KMS-11 (cell line): ENCODE data around the gene MFAP3L.

Experiments
- H2AFZ ChIP-seq: fragments of 200-600 bp; sonication (generic); 2 replicates; pipeline ENCODE4 v1.6.1; 2016; ENCODE audit warnings: antibody characterized with exemption, mixed run types, low read depth
- H3K27ac ChIP-seq: fragments of 200-600 bp; sonication (generic); 2 replicates; pipeline ENCODE4 v1.6.1; 2016; ENCODE audit warnings: mild to moderate bottlenecking, mixed run types
- H3K27me3 ChIP-seq: fragments of 200-600 bp; sonication (generic); 2 replicates; pipeline ENCODE4 v1.6.1; 2017; ENCODE audit warnings: mild to moderate bottlenecking, low read depth, mixed run types, moderate library complexity; ENCODE audit not compliant: insufficient read depth
- H3K36me3 ChIP-seq: fragments of 200-600 bp; sonication (generic); 2 replicates; pipeline ENCODE4 v1.6.1; 2017; ENCODE audit warnings: mild to moderate bottlenecking, mixed run types; ENCODE audit not compliant: insufficient read depth
- H3K4me1 ChIP-seq: fragments of 200-600 bp; sonication (generic); 2 replicates; pipeline ENCODE4 v1.6.1; 2016; ENCODE audit warnings: mild to moderate bottlenecking, low read depth, mixed run types; ENCODE audit not compliant: poor library complexity, severe bottlenecking
- H3K4me2 ChIP-seq: fragments of 200-600 bp; sonication (generic); 2 replicates; pipeline ENCODE4 v1.7.0; 2016; ENCODE audit warnings: mild to moderate bottlenecking, mixed run types
- H3K4me3 ChIP-seq: fragments of 200-600 bp; sonication (generic); IDR thresholded peaks from 2 replicates; pipeline ENCODE4 v1.6.1; 2017; ENCODE audit warnings: low read depth, low read length, mixed read lengths; ENCODE audit not compliant: insufficient read depth
- H3K79me2 ChIP-seq: fragments of 200-600 bp; sonication (generic); 2 replicates; pipeline ENCODE4 v1.6.1; 2016; ENCODE audit warnings: low read depth, mixed run types; ENCODE audit not compliant: insufficient read depth
- H3K9ac ChIP-seq: fragments of 200-600 bp; sonication (generic); 2 replicates; pipeline ENCODE4 v1.6.1; 2016; ENCODE audit warnings: mild to moderate bottlenecking, mixed run types
- H4K20me1 ChIP-seq: fragments of 200-600 bp; sonication (generic); 2 replicates; pipeline ENCODE4 v1.6.1; 2016; ENCODE audit warnings: mild to moderate bottlenecking, mixed run types; ENCODE audit not compliant: insufficient read depth
- CTCF ChIP-seq: fragments of 200-600 bp; sonication (generic); conservative IDR thresholded peaks from 2 replicates; pipeline ENCODE4 v1.6.1; 2017; ENCODE audit warnings: low read depth, mild to moderate bottlenecking, antibody characterized with exemption, low read length, moderate library complexity, mixed read lengths

The MFAP3L gene

DNA sequence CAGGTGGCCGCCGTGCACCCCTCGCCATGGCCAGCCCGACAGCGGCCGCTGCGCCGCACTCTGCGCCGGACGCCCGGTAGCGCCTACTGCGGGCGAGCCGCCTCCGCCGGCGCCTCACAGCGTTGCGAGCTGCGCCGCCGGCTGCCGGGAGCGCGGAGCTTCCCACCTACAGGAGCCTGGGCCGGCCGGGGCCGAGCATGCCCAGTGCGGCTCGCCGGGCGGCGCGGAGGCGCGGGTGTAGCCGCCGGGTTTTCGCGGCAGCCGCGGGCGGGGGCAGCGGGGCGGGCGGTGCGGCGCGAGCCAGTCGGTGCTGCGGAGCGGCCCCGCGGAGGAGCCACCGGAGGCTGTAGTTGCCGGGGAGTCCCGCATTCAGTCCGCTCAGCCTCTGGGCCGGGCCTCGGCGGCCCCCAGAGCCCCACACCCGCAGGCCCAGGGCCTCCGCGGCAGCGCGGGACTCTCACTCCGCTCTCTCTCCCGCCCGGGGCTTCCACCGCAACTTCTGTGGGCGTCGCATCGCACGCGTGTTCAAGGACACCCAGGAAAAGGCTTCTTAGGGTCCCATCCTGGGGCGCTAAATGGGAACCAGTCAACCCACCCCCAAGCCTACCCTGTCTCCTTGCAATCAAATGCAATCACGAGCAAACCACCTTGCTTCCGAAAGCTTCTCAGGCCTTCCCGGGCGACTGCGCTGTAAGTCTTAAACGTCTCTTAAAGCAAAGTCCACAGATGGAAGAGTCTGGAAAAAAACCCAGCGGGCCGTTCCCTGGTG, at the start of gene MFAP3L:
Gene MFAP3L (minus strand): TSS at position 143 of the 769 bp plus-strand sequence. CDS start 20,518 bp downstream, outside the sequence.
- H3K9ac ChIP-seq = peak within 1 kb of the TSS; percentile 97
- TF ChIP-seq CTCF = no peak
- no peaks in the 10 kb centered on the region for H3K36me3 ChIP-seq
- H4K20me1 ChIP-seq = no peaks in the 10 kb centered on the region
- H3K27ac ChIP-seq = peak within 1 kb of the TSS; percentile 98
- 0 out of 2 replicates have a peak, but pooled peaks cover 8% of the 10 kb centered on the region for H3K79me2 ChIP-seq
- H3K4me3 ChIP-seq = no peak within 1 kb of the TSS
- peaks cover 19% of the 10 kb centered on the region for H3K4me1 ChIP-seq
- H3K27me3 ChIP-seq = no peaks in the 10 kb centered on the region
- peak within 1 kb of the TSS; percentile 85 for H2AFZ ChIP-seq
- H3K4me2 ChIP-seq = peak within 1 kb of the TSS; percentile 72

GRCh38 chr4:170071196-170071595, 45.0 kb upstream of the MFAP3L start:
- Histone ChIP-seq H3K4me3 (no peak overlapping the region), H3K4me2 (no peak overlapping the region), H3K79me2 (no peaks in the 10 kb centered on the region), H3K4me1 (no peaks in the 10 kb centered on the region), H3K27me3 (no peaks in the 10 kb centered on the region), H3K9ac (no peak overlapping the region), H2AFZ (no peak overlapping the region), H4K20me1 (no peaks in the 10 kb centered on the region), H3K36me3 (no peaks in the 10 kb centered on the region), H3K27ac (no peak overlapping the region)
- TF ChIP-seq CTCF = no peak

DNA sequence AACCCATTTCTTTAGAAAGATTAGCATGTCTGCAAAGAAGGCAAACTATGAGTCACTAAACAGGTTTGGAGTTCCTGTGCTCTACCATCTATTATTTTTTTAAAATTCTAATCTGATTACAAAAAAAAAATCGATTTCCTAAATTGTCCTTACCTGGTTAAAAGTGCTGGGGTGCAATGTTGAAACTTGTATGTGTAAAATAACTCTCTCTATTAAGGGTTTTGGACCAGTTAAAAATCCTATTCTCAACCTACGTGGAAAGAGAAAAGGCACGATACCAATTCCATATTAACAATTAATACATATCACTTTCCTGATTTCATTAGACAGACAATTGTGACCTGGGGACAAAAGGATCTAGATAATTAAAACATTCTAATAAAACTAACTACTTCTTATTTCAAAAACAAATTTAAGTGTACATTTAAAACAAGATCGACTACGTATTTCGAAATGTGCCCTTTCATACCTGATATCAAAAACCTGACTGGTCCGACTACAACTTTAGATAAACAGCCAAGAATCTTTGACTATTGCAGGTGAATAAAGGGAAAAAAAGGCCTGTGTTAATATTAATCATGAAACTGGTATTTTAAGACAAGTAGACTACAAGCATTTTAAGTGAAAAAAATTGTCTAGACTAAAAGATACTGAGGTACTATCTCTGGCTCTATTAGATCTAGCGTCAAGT, 42.4 kb upstream of the MFAP3L start:
- TF ChIP-seq CTCF = no peak
- no peaks in the 10 kb centered on the region for H3K27me3 ChIP-seq
- H3K79me2 ChIP-seq = no peaks in the 10 kb centered on the region
- H4K20me1 ChIP-seq = no peaks in the 10 kb centered on the region
- H3K9ac ChIP-seq = no peak overlapping the region
- H3K4me2 ChIP-seq = no peak overlapping the region
- no peaks in the 10 kb centered on the region for H3K4me1 ChIP-seq
- no peak overlapping the region for H3K27ac ChIP-seq
- H2AFZ ChIP-seq = no peak overlapping the region
- no peak overlapping the region for H3K4me3 ChIP-seq
- H3K36me3 ChIP-seq = no peaks in the 10 kb centered on the region

- Histone ChIP-seq H3K9ac (no peak overlapping the region), H3K27ac (no peak overlapping the region), H3K27me3 (no peaks in the 10 kb centered on the region), H3K4me1 (no peaks in the 10 kb centered on the region), H3K79me2 (no peaks in the 10 kb centered on the region), H3K4me3 (no peak overlapping the region), H2AFZ (no peak overlapping the region), H4K20me1 (no peaks in the 10 kb centered on the region), H3K4me2 (no peak overlapping the region), H3K36me3 (no peaks in the 10 kb centered on the region)
- TF ChIP-seq CTCF = no peak
Observed at GRCh38 chr4:170059421-170059820, 33.2 kb upstream of the MFAP3L start.
